Panc1 (cell line): ENCODE measurements around the gene XYLT1.

ENCODE experiments used
- POLR2AphosphoS5 ChIP-seq: IDR thresholded peaks from 2 replicates; pipeline ENCODE4 v1.6.1; 2012; ENCODE audit warnings: mild to moderate bottlenecking, low read depth, low read length, moderate library complexity
- SIN3A ChIP-seq: IDR thresholded peaks from 2 replicates; pipeline ENCODE4 v1.6.1; 2012; ENCODE audit warnings: low read depth, mild to moderate bottlenecking, low read length, moderate library complexity, borderline replicate concordance; ENCODE audit not compliant: insufficient read depth
- TCF7L2 ChIP-seq: IDR thresholded peaks from 2 replicates; pipeline ENCODE4 v1.6.1; 2011; ENCODE audit warnings: mild to moderate bottlenecking, low read depth, low read length, inconsistent platforms
- TF ChIP-seq, protein P1 (sequence below): fragments of 450-650 bp; IDR thresholded peaks from 2 replicates; pipeline ENCODE4 v1.5.1; 2017; ENCODE audit warnings: mild to moderate bottlenecking
- TF ChIP-seq, protein P2 (sequence below), 2 experiments: IDR thresholded peaks; 2 replicates each; pipeline ENCODE4 v1.6.1; 2011 to 2012; ENCODE audit warnings: low read depth in 2 of 2, control low read depth in 1 of 2, low read length in 1 of 2, mild to moderate bottlenecking in 1 of 2, moderate library complexity in 1 of 2; ENCODE audit not compliant: insufficient read depth in 1 of 2

DNA sequence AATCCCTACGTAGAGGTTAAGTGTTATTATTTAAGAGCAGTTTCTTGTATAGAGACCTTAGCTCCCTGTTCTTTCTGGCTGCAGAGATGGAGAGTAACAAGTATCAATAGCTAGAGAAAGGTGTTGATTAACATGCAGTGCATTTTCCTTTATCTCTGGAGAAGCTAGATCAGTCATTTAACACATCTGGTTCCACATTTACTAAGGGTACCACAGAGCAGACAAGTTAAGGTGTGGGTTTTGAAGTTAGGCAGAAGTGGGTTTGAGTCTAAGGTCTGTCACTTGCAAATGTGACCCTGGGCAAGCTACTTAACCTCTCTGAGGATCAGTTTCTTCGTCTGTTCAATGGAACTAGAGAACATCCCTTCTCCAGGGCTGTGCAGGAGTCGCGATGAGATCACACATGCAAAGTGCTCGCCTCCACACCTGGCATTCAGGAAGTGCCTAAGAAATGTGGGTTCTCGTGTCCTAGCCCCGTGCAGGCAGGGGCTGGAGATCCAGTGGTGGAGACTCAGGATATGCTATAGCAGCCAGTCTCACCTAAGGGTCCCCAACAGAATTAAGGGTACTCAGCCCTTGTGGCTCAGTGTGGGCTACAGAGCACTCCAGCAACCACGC lies 224.4 kb downstream of the XYLT1 start:
- TF ChIP-seq SIN3A (no peak), POLR2AphosphoS5 (no peak), TCF7L2 (no peak)
- TF ChIP-seq, protein P1, sequence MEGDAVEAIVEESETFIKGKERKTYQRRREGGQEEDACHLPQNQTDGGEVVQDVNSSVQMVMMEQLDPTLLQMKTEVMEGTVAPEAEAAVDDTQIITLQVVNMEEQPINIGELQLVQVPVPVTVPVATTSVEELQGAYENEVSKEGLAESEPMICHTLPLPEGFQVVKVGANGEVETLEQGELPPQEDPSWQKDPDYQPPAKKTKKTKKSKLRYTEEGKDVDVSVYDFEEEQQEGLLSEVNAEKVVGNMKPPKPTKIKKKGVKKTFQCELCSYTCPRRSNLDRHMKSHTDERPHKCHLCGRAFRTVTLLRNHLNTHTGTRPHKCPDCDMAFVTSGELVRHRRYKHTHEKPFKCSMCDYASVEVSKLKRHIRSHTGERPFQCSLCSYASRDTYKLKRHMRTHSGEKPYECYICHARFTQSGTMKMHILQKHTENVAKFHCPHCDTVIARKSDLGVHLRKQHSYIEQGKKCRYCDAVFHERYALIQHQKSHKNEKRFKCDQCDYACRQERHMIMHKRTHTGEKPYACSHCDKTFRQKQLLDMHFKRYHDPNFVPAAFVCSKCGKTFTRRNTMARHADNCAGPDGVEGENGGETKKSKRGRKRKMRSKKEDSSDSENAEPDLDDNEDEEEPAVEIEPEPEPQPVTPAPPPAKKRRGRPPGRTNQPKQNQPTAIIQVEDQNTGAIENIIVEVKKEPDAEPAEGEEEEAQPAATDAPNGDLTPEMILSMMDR: no peak
- TF ChIP-seq, protein P2, sequence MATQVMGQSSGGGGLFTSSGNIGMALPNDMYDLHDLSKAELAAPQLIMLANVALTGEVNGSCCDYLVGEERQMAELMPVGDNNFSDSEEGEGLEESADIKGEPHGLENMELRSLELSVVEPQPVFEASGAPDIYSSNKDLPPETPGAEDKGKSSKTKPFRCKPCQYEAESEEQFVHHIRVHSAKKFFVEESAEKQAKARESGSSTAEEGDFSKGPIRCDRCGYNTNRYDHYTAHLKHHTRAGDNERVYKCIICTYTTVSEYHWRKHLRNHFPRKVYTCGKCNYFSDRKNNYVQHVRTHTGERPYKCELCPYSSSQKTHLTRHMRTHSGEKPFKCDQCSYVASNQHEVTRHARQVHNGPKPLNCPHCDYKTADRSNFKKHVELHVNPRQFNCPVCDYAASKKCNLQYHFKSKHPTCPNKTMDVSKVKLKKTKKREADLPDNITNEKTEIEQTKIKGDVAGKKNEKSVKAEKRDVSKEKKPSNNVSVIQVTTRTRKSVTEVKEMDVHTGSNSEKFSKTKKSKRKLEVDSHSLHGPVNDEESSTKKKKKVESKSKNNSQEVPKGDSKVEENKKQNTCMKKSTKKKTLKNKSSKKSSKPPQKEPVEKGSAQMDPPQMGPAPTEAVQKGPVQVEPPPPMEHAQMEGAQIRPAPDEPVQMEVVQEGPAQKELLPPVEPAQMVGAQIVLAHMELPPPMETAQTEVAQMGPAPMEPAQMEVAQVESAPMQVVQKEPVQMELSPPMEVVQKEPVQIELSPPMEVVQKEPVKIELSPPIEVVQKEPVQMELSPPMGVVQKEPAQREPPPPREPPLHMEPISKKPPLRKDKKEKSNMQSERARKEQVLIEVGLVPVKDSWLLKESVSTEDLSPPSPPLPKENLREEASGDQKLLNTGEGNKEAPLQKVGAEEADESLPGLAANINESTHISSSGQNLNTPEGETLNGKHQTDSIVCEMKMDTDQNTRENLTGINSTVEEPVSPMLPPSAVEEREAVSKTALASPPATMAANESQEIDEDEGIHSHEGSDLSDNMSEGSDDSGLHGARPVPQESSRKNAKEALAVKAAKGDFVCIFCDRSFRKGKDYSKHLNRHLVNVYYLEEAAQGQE (IDR thresholded peaks at IDR 0.05; ENCODE audit: insufficient read depth in 1 of 2, low read depth in 2 of 2, low read length in 1 of 2): no peak
